GM21737 (cell line): ENCODE results near the gene CDH2.

Experiments
- ATAC-seq: cut with Tn5 transposase; IDR thresholded peaks from one replicate; pipeline ENCODE4 v1.9.1; 2021; ENCODE audit warnings: mild to moderate bottlenecking, moderate library complexity; ENCODE audit not compliant: unreplicated experiment

CDH2 gene

GRCh38 chr18:28095041-28095440 is 81.9 kb downstream of the CDH2 start:
- no peak for ATAC-seq

GRCh38 chr18:28091197-28091596 is 85.7 kb downstream of the CDH2 start:
- no peak for ATAC-seq

DNA sequence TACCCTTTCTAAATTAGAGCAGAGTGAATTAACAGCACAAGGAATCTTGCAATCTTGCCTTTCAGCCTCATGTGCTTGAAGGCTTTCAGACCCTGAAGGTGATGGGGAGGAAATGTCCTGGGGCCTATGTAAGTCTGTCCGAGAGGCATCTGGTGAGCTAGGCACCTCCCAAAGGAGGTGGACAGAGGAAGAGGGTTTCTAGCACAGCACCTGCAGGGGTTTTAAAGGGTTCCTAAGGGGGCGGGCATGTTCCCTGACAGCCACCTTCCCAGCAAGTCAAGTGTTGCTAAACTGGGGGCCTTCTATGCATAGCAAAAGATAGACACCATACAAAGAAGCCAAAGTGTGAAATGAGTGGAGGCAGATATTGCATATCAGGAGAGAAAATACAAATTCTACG is 88.5 kb downstream of the CDH2 start:
- no peak for ATAC-seq

GRCh38 chr18:28086670-28087552 is 90.0 kb downstream of the CDH2 start:
- ATAC-seq = no peak

- ATAC-seq = no peak
These were observed 95.4 kb downstream of the CDH2 start for GRCh38 chr18:28081516-28081915.

GRCh38 chr18:28080876-28081300 is 96.0 kb downstream of the CDH2 start:
- ATAC-seq = no peak

- ATAC-seq = no peak
These were observed 97.0 kb downstream of the CDH2 start for GRCh38 chr18:28079883-28080282.

DNA sequence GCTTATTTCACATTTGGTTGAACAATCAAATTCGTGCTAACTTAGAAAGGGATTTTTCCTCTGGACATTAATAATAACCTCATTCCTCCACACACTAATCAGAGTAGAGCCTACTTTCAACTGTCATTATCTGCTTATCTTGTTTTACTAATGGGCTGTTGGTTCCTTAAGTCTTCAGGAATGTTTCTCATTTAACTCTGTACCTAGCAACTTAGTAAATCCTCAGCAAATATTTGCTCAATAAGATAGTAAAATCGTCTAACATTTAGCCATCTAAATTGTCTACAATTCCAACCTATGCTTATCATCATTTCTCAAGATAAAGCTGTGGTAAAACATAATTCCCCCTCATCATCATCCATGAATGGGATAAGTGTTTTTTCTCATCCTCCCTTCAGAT is 98.1 kb downstream of the CDH2 start:
- no peak for ATAC-seq

- no peak for ATAC-seq
These were observed 98.6 kb downstream of the CDH2 start for GRCh38 chr18:28078298-28078697.

DNA sequence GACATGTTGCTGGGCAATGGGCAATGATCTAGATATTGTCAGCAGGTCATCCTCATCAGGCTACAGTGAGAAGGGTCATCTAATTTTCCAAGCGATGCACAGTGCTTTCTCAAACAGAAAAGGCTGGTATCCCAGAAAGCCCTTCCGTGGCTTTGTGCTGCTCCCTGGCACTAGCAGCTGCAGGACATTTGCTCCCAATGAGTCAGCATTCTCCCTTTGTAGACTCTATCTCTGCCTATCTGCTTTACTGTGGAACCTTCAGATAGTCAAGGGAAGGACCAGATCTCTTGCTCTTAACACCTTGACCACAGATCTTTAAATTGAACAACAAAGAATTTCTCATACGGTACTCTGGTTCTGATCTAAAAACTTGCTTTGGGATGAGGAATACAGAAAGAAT is 101.4 kb downstream of the CDH2 start:
- no peak for ATAC-seq

- ATAC-seq = no peak
These were observed 102.9 kb downstream of the CDH2 start for GRCh38 chr18:28074076-28074475.

- ATAC-seq = no peak
These were observed 103.3 kb downstream of the CDH2 start for GRCh38 chr18:28073658-28074057.

GRCh38 chr18:28071199-28071598 is 105.7 kb downstream of the CDH2 start:
- ATAC-seq = no peak

- no peak for ATAC-seq
These were observed 108.7 kb downstream of the CDH2 start for GRCh38 chr18:28068207-28068606.

DNA sequence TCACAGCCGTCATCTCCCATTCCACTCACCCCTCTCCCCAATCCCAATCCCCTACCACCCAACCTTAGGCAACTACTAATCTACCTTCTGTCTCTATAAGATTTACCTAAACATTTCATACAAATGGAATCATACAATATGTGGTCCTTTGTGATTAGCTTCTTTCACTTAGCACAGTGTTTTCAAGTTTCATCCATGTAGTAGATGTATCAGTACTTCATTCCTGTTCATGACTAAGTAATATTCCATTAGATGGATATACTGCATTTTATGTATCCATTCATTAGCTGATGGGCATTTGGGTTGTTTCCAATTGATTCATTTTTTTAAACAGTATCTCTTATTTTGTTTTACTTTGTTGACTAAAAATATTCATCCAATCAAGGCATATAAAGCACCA is 109.6 kb downstream of the CDH2 start:
- no peak for ATAC-seq

DNA sequence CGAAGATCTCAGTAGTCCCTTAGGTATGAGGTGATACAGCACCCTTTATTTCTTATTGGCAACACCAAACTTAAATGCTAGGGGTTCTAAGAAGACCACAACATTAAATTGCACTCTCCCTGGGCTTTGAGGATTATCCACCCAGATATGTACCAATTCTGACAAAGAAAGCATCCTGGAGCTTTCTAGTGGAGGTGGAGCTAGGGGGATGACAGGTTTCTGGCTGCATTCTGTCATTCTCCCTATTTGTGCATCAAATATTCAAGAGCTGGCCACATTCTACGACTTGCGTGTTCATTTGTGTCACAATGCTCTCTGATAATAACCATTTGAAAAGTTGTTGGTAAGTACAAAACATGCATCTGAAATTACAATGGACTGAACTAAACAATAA is 111.1 kb downstream of the CDH2 start:
- no peak for ATAC-seq

DNA sequence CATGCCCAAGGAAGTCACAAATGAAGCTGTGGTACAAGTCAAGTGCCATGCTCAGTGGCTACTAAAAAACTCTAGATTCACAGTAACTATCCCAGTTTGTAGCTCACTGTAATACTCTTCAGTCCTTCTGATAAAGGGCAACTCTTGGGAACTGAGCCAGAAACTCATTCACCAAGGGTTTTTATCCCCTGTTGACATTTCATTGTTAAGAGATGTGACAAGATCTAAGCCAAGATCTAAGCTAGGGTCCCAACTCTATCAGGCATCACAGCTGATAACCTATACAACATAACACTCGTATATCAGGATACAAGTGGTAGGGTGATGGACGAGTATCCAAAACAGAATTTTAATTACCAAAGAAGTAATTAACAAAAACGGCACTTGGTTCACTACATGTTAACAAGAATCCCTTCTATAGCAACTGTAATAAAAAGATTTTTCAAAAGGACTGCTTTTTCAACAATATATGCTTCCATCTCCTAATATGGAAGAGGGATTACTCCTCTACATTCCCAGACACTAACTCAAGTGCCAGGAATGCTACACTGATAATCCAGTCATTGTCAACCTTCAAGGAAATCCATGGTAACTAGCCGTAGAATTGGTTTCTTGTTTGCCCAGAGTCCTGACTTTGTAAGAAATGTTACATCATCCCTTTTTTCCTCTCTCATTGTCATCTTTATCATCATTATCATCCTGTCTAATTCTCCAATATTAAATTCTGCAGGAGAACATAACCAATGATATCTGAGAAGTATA is 111.7 kb downstream of the CDH2 start:
- ATAC-seq = no peak

DNA sequence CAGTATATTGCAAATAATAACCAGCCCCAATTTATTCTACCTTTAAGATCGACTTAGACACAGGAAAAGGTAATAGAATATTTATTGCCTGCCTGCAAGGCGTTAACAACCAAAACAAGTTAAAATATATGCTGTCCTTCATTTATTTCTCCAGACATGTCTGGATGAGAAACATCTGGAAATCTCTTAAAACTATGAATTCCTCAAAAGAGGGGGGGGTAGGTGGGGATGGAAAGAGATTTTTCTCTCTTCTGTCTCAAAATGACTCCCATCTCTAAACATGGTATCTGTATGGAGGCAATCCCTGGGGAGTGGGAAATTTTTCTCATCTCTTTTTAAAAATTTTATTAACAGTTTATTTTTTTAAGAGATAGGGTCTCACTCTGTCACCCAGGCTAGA is 113.0 kb downstream of the CDH2 start:
- ATAC-seq = no peak

- no peak for ATAC-seq
These were observed 113.6 kb downstream of the CDH2 start for GRCh38 chr18:28063271-28063761.

- ATAC-seq = no peak
These were observed 114.5 kb downstream of the CDH2 start for GRCh38 chr18:28062443-28062842.

GRCh38 chr18:28059861-28060260 is 117.1 kb downstream of the CDH2 start:
- no peak for ATAC-seq

GRCh38 chr18:28050545-28050944 is 126.4 kb downstream of the CDH2 start:
- ATAC-seq = no peak
